Stimulated activated CD4-positive, alpha-beta T cell treated with anti-CD3 and anti-CD28 coated beads, Interleukin-4, amount 100 ng/mL, for 1 hour (primary cell): ENCODE measurements around the gene FADS3.

Experiments
- DNase-seq: peaks from one replicate; pipeline ENCODE4 v3.0.0-alpha.2; 2020

Gene FADS3

GRCh38 chr11:61874853-61875252 is 16.5 kb downstream of the FADS3 start:
- DNase-seq = no peak

- no peak for DNase-seq
These were observed 17.0 kb downstream of the FADS3 start for GRCh38 chr11:61874377-61874809.

DNA sequence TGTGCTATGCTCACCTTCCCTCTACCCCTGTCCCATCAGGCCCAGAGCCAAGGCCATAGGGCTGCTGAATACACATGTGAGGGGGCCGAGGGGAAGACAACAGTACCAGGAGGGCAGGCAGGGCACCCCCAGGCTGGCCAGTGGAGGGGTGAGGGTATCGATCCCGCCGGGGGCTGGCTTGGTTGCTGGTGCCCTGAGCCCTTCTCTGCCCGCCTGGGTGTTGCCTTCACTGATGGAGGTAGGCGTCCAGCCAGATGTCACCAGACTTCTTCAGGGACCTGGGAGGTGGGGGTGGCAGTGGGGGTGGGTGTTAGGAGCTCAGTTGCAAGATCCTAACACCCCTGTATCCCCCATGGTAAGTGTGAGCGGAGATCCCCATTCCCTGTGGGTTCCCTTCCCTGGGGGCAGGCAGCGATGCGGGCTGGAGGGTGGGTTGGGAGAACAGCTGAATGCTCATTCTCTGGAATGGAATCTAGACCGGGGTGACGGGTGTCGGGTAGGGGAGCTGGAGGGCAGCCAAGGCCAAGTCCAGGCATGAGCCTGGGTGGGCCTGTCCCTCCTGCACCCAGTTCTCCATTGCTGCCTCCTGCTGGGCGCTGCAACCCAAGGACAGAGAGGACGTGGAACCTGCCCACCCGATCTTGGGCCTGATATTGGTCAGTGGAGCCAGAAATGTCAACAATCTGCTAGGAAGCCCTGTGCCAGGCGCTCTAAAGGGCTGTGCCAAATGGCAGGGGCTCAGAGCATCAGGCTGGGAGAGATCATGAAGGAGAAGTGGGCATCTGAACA is 17.6 kb downstream of the FADS3 start:
- DNase-seq = no peak

- no peak for DNase-seq
These were observed 18.3 kb downstream of the FADS3 start for GRCh38 chr11:61872935-61873565.

DNA sequence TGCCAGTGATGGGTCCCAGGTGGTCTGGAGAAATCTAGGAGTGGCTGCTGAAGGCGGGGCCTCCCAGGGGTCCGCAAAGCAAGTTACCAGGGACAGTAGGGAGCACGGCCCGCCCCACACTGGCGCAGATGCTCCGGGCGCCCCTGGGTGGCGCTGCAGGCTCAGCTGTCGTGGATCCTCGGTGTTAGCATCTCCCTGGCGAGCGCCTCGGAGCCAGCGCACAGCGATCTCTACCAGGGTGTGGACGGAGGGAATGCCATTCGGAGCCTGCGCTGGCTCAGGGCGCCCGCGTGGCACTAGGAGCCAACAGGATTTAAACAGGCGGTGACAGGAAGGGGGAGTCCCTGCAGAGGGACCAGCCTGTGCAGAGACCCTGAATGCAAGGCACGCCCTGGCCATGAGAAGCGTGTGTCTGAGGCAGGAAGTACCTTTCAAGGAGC is 20.2 kb downstream of the FADS3 start:
- peak; percentile 61 for DNase-seq

DNA sequence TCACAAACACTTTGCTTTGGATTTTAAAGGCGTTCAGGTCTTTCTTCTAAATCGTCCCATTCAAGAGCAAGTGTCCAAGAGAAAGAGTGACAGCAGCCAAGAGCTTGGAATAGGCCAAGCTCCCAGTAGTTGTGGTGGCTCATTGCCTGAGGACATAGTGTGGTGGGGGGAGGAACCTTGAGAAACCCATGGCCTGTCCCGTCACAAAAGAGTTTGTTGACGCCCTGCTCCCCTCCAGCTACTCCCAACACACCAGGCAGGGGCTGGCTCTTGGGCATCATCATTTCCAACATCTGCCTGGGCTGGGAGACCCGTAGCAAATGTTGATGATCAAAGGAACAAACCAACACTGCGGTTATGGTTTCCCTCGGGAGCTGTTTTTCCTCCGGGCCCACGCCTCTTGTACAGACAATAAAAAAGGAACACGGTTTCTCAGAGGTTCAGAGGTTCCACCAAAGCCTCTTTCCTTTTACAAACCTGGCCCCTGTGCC is 20.8 kb downstream of the FADS3 start:
- no peak for DNase-seq

DNA sequence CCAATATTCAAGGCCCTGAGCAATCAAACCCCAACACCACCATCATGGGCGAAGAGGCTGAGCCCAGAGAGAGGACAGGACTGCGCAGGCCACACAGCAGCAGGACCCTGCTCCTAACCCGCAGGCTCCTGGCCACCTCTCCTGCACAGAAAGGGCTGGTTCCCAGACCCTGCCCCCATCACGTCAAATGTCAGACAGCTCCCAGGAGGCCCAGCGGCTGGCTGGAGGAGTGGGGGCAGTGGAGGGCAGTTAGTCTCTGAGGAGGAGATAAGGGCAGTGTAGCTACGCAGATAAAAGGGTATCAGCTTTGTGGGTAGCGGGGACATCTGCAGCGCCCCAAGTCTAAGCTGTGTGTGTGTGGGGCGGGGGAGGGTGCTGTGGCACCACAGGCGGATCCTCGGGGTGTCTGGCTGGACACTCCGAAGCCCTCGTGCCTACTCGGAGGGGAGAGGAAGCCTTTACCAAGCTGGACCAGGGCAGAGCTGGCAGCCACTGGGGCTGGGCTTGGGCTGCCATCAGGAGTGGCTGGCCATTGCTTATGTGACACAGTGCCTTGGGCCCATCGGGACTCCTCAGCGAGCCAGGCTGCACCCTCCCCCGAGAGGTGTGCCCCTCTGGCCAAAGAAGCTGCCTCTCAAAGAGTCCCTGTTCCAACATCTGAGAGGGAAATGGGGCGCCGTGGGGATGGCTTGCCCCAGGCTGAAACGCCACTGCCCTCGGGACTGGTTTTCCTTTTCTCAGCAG is 21.5 kb downstream of the FADS3 start:
- no peak for DNase-seq

GRCh38 chr11:61869429-61869707 is 22.0 kb downstream of the FADS3 start:
- DNase-seq = no peak

DNA sequence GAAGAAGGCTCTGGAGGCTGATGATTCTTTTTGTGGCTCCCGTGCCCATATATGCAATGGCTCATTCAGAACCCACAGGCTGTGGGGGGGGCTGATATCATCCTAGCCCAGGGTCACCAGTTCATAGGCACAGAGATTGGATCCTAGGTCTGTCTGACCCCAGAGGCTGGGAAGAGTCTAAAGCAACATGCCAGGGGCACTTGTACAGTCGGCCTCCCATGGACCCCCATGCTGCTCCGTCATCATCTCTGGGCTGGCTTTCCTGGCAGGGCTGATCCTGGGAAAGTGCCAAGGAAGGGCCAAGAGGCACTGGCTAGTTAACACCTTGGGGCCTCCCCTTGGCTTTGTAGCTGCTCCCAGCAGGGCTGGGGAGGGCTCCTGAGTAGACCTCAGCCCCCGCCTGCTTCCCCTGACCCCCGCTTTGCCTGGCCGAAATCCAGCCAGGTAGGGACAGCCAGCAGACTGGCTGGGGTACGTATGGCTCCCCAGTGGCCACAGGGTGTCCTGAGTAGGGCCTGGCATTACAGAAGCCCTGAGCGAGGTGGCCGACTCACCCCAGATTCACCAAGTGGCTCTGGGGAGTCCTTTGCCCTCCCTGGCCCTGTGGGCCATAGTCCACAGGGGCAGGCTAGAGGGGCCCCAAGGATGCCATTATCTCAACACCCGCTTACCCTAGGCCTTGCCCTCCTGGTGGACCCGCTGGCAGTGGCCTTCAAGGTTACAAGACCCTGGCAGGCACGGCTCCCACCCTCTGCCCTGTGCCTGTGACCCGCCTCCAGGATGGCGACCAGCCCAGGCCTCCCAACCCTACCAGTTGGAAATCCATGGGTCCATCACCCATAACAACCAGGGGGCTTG is 22.5 kb downstream of the FADS3 start:
- DNase-seq = no peak

DNA sequence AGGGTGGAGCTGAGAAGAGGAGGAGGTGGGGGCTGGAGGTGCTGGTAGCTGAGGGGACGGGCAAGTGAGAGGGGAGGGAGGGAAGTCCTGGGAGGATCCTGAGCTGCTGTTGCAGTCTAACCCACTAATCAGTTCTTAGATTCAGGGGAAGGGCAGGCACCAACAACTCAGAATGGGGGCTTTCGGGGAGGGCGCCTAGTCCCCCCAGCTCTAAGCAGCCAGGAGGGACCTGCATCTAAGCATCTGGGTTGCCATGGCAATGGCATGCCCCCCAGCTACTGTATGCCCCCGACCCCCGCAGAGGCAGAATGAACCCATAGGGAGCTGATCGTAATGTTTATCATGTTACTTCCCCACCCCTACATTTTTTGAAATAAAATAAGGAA is 24.4 kb downstream of the FADS3 start:
- no peak for DNase-seq

- DNase-seq = no peak
These were observed 25.0 kb downstream of the FADS3 start for GRCh38 chr11:61866231-61866957.

- no peak for DNase-seq
These were observed 26.2 kb downstream of the FADS3 start for GRCh38 chr11:61864814-61865775.

- no peak for DNase-seq
These were observed 27.7 kb downstream of the FADS3 start for GRCh38 chr11:61863548-61864081.

- DNase-seq = no peak
These were observed 28.4 kb downstream of the FADS3 start for GRCh38 chr11:61862714-61863547.

DNA sequence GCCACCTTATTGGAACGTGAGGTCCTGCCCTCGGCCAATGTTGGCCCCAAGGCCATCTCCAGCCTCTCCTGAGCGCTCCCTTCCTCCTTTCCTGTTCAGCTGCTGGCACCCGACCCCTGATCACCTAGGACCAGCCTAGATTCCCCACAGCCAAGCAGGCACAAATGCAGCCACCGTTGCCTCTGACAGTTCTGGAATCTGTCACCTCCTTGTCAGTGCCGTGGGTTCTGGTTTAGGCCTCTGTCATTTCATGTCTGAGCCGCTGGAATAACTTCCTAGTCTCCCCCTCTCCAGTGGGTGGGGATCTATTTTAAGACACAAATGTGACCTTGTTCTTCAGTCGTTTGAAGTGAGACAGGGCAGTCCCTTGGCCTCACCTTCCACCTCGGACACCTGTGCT is 29.7 kb downstream of the FADS3 start:
- DNase-seq = no peak

DNA sequence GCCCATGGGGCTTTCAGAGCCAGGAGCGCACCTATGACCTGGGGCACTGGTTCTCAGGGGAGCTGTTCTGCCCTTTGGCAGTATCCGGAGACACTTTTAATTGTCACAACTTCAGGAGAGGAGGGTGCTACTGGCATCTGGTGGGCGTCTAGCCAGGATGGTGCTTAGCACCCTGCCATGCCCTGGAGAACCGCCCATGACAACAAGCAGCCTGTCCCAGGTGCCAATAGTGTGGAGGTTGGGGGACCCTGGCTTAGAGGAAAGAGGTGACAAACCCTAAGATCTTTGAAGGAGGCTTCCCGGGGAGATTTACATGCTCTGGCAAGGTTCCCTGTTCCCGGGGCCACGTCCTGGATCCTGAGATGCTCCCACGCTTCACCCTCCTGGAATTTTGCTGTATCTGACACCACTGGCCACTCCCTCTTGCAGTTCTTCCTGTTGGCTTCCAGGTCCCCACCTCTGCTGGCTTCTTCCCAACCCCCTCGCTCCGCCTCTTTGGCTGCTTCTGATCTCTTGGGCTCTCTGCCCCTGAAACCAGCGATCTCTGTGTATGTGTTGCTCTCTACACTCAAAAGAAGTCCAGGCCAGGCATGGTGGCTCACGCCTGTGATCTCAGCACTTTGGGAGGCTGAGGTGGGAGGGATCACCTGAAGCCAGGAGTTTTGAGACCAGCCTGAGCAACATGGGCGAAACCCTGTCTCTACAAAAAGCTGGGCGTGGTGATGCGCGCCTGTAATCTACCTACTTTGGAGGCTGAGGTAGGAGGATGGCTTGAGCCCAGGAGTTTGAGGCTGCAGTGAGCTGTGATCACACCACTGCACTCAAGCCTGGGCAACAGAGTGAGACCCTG is 31.1 kb downstream of the FADS3 start:
- no peak for DNase-seq

GRCh38 chr11:61855939-61856680 is 35.2 kb downstream of the FADS3 start:
- no peak for DNase-seq
